Tibial nerve (tissue), 4 donors: Measurements from ENCODE around the gene ANKH. TPM values are rescaled to one million over a fixed set of nuclear protein-coding genes. Genes with fewer than 3 reads are reported as not detected.
"Not testable (repeated sequence)": the region's sequence is repeated elsewhere in the genome, so short reads cannot be mapped to it uniquely, and the experiment has no call there.

Experiments
- DNase-seq, 2 donors: peaks; one replicate each; pipeline ENCODE4 v3.0.0-alpha.2; 2019; ENCODE audit warnings: low spot score in 2 of 2
- H3K27ac ChIP-seq, 4 donors: fragments of 200-600 bp; sonication (generic) in 3 of 4; one replicate each; pipeline ENCODE4 v1.5.1; 2017 to 2019; ENCODE audit warnings: mild to moderate bottlenecking in 1 of 4
- H3K27me3 ChIP-seq, 2 donors: fragments of 200-600 bp; sonication (generic) in 1 of 2; one replicate each; pipeline versions ENCODE4 v1.5.1 to v1.6.0; 2017 to 2019
- H3K36me3 ChIP-seq, 3 donors: fragments of 200-600 bp; sonication (generic); one replicate each; pipeline ENCODE4 v1.5.1; 2018 to 2019
- H3K4me1 ChIP-seq, 4 donors: fragments of 200-600 bp; sonication (generic) in 3 of 4; one replicate each; pipeline ENCODE4 v1.5.1; 2017 to 2019
- H3K4me3 ChIP-seq, 4 donors: fragments of 200-600 bp; sonication (generic) in 3 of 4; one replicate each; pipeline ENCODE4 v1.5.1; 2017 to 2019; ENCODE audit warnings: mild to moderate bottlenecking in 1 of 4, moderate library complexity in 1 of 4
- H3K9me3 ChIP-seq, 4 donors: fragments of 200-600 bp; sonication (generic) in 3 of 4; one replicate each; pipeline ENCODE4 v1.5.1; 2017 to 2019
- EP300 ChIP-seq, 2 donors: sonication (generic); formaldehyde crosslinking; IDR thresholded peaks; one replicate each; pipeline ENCODE4 v1.6.1; 2017; ENCODE audit warnings: antibody characterized with exemption in 2 of 2, mild to moderate bottlenecking in 1 of 2
- POLR2A ChIP-seq, 2 donors: fragments of 450-650 bp; IDR thresholded peaks; one replicate each; pipeline ENCODE4 v1.6.1; 2017; ENCODE audit warnings: antibody characterized with exemption in 2 of 2, mild to moderate bottlenecking in 2 of 2, moderate library complexity in 2 of 2
- WGBS, 2 donors: methylation state at CpG; one replicate each; pipeline ENCODE4 v1.1.5; 2018; 5-methylcytosine and 5-hydroxymethylcytosine counted together
- total RNA-seq, 4 donors: library from RNA; depleted of rRNA; stranded (reverse); fragments of >200 nt; gene quantifications; one replicate each; pipeline ENCODE4 v1.1.0, GENCODE V29; 2016
- TF ChIP-seq, protein P1 (sequence below), 5 experiments: fragments of 200-600 bp in 3 of 5; fragments of 450-650 bp in 2 of 5; sonication (generic) in 3 of 5; IDR thresholded peaks; one replicate each; pipeline ENCODE4 v1.5.1; 2016 to 2019; ENCODE audit warnings: antibody characterized with exemption in 5 of 5, mild to moderate bottlenecking in 3 of 5, moderate library complexity in 2 of 5

Gene ANKH
- 10 to 100 TPM; 45.7 to 77.9 (median 46.6) TPM for total RNA-seq

DNA sequence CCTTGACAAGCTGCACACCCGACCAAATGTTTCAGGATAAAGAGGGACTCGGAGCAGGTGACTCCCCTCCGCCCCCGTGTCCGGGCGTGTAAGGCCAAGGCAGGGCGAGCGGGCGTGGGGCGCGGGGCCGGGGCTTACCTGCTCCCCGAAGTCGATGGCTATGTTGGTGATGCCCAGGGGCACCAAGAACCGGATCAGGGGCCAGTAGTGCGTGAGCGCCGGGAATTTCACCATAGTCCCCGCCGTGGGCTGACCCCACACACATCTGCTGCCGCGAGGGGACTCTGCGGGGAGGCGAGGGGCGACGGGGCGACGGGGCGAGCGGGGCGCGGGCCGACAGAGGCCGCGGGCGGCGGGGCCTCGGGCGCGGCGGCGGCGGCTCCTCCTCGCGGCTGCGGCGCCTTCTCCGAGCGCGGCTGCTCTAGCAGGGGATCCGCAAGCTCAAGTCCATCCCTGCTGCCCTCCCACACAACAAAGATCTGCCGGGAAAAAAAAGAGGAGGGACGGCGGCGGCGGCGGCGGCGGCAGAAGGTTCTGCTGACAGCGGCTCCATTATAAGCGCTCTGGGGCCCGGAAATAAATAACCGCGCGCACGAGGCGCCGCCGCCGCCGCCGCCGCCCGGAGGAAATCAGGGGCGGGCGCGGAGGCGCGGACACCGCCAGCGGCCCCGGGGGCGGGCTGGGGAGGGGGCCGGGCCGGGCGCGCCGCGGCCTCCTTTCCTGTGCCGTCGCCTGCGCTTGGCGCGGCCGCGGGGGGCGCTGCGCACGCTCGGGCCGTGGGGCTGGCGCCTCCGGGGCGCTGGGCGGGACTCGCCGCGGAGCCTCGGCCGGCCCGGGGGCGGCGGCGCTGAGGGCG, at the start of gene ANKH:
Gene ANKH (minus strand): TSS at position 565 of the 856 bp plus-strand sequence. CDS start 331 bp downstream, at position 234.
- peak; percentile 44 to 63 for DNase-seq
- Histone ChIP-seq H3K4me1 (peaks cover 0 to 36% (median 8%) of the 10 kb centered on the region in 4 donors), H3K27me3 (no peaks in the 10 kb centered on the region), H3K27ac (peak within 1 kb of the TSS; percentile 91 to 97 (median 94)), H3K9me3 (no peaks in the 10 kb centered on the region), H3K36me3 (no peaks in the 10 kb centered on the region), H3K4me3 (peak within 1 kb of the TSS; percentile 78 to 97 (median 89))
- TF ChIP-seq, protein P1, sequence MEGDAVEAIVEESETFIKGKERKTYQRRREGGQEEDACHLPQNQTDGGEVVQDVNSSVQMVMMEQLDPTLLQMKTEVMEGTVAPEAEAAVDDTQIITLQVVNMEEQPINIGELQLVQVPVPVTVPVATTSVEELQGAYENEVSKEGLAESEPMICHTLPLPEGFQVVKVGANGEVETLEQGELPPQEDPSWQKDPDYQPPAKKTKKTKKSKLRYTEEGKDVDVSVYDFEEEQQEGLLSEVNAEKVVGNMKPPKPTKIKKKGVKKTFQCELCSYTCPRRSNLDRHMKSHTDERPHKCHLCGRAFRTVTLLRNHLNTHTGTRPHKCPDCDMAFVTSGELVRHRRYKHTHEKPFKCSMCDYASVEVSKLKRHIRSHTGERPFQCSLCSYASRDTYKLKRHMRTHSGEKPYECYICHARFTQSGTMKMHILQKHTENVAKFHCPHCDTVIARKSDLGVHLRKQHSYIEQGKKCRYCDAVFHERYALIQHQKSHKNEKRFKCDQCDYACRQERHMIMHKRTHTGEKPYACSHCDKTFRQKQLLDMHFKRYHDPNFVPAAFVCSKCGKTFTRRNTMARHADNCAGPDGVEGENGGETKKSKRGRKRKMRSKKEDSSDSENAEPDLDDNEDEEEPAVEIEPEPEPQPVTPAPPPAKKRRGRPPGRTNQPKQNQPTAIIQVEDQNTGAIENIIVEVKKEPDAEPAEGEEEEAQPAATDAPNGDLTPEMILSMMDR (IDR thresholded peaks at IDR 0.05): peak in 4 of 5 experiments; percentile 28 to 79 (median 46)
- TF ChIP-seq EP300 (IDR thresholded peaks at IDR 0.05) (peak in 1 of 2 donors; percentile 26), POLR2A (IDR thresholded peaks at IDR 0.05) (peak; percentile 7 to 31)
- 0 to 1% methylated on average over 33 to 41 of the region's 115 CpGs for WGBS, 2 donors

DNA sequence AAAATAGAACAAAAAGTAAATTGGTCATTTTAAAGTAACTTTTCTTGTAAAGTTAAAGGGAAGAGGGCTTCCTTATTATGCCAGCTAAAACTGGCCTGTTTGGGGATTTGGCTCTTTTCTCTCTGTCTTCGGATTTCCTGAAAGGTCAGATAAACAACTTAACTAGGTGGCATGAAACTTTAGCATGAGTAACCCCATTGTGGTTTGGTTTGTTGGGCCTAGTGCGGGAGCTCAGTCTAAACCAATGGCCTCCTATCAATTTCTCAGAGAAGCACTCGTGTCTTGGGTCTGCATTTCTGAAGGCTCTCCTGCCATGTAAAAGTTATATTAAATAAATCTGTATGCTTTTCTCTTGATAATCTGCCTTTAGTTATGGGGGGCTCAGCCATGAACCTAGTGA, 48.5 kb upstream of the ANKH start:
- 77 to 88% methylated on average over 3 of the region's 3 CpGs for WGBS, 2 donors
- no peak for DNase-seq
- Histone ChIP-seq H3K4me1 (peaks cover 0 to 2% (median 0%) of the 10 kb centered on the region in 4 donors), H3K9me3 (no peaks in the 10 kb centered on the region), H3K36me3 (no peaks in the 10 kb centered on the region), H3K4me3 (no peak overlapping the region), H3K27ac (no peak overlapping the region), H3K27me3 (no peaks in the 10 kb centered on the region)
- TF ChIP-seq POLR2A (IDR thresholded peaks at IDR 0.05) (no peak), EP300 (IDR thresholded peaks at IDR 0.05) (no peak)
- TF ChIP-seq, protein P1 (IDR thresholded peaks at IDR 0.05): no peak

GRCh38 chr5:14919106-14919505, 47.5 kb upstream of the ANKH start:
- H3K27ac ChIP-seq, H3K27me3 ChIP-seq, DNase-seq, H3K9me3 ChIP-seq, H3K4me1 ChIP-seq, H3K4me3 ChIP-seq, H3K36me3 ChIP-seq: not testable (repeated sequence)
- 96 to 100% methylated on average over 2 of the region's 2 CpGs for WGBS, 2 donors

DNA sequence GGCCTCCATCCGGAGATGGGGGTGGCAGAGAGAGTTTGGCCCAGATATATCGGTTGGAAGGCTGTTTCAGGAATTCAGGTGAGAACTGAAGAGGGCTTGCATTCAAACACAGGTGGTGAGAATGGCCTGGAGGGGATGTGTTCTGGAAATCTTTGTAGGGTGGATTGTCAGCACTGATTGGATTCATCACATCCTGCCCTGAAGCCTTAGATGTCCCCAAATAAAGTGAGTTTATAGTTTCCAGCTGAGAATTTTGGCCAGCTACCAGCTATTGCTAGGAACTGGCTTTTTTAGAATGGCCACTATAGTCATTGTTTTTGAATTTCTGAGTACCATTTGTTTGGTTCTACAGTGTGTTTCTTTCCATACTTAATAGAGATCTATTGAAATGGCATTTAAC, 46.1 kb upstream of the ANKH start:
- Histone ChIP-seq H3K27me3 (no peaks in the 10 kb centered on the region), H3K4me1 (peaks cover 0 to 2% (median 0%) of the 10 kb centered on the region in 4 donors), H3K36me3 (no peaks in the 10 kb centered on the region), H3K9me3 (no peaks in the 10 kb centered on the region), H3K27ac (no peak overlapping the region), H3K4me3 (no peak overlapping the region)
- 56 to 66% methylated on average over 2 of the region's 2 CpGs for WGBS, 2 donors
- TF ChIP-seq, protein P1 (IDR thresholded peaks at IDR 0.05): no peak
- TF ChIP-seq EP300 (IDR thresholded peaks at IDR 0.05) (no peak), POLR2A (IDR thresholded peaks at IDR 0.05) (no peak)
- peak in 1 of 2 donors; percentile 32 for DNase-seq

GRCh38 chr5:14915291-14915952, 43.8 kb upstream of the ANKH start:
- 56 to 64% methylated on average over 10 of the region's 10 CpGs for WGBS, 2 donors
- TF ChIP-seq POLR2A (IDR thresholded peaks at IDR 0.05) (no peak), EP300 (IDR thresholded peaks at IDR 0.05) (no peak)
- TF ChIP-seq, protein P1 (IDR thresholded peaks at IDR 0.05): no peak
- peaks cover 0 to 2% (median 0%) of the 10 kb centered on the region in 4 donors for H3K4me1 ChIP-seq
- DNase-seq: no peak
- H3K36me3 ChIP-seq: no peaks in the 10 kb centered on the region
- no peaks in the 10 kb centered on the region for H3K27me3 ChIP-seq
- no peak overlapping the region for H3K4me3 ChIP-seq
- no peaks in the 10 kb centered on the region for H3K9me3 ChIP-seq
- H3K27ac ChIP-seq: no peak overlapping the region
